GM19397 (cell line): Measurements from ENCODE around the gene CDCA3.

Source experiments
- ATAC-seq: cut with Tn5 transposase; IDR thresholded peaks from one replicate; pipeline ENCODE4 v1.9.1; 2021; ENCODE audit warnings: mild to moderate bottlenecking, moderate library complexity; ENCODE audit not compliant: unreplicated experiment

Gene CDCA3

DNA sequence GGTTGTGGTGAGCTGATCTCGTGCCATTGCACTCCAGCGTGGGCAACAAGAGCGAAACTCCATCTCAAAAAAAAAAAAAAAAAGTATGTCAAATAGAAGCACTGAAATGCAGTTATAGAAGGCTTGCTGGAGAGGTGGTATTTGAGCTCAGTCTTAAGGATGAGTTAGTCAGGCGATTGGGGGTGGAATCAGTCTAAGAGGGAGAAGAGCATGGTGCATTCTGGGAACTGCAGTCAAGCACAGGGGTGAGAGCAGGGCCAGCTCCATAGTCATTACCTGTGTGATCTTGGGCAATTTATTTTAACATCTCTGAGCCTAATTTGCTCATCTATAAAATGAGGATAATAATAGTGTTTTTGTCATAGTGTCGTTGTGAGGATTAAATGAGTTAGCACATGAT lies 16.2 kb downstream of the CDCA3 start:
- no peak for ATAC-seq

DNA sequence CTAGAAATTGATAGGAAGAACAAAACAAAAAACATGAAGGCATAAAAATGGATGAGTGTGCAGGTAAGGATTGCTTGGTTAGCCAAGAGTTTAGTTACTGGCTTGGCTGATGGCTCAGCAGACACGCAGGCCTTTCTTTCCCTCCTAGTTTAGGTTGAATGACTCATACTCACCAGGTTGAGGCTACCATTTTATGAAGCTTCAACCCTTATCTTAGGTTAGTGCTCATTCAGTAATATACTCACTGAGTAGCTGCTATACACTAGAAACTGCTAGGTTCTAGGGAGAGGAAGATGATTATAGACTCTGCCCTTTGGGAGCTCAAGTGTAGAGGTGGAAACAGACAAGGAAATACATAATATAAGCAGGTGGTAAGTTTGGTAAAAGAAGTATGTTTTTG lies 16.8 kb downstream of the CDCA3 start:
- no peak for ATAC-seq

- no peak for ATAC-seq
Measured at GRCh38 chr12:6833189-6833890, 17.7 kb downstream of the CDCA3 start.

- no peak for ATAC-seq
Measured at GRCh38 chr12:6832125-6832524, 19.0 kb downstream of the CDCA3 start.

GRCh38 chr12:6831450-6831995 lies 19.6 kb downstream of the CDCA3 start:
- no peak for ATAC-seq

DNA sequence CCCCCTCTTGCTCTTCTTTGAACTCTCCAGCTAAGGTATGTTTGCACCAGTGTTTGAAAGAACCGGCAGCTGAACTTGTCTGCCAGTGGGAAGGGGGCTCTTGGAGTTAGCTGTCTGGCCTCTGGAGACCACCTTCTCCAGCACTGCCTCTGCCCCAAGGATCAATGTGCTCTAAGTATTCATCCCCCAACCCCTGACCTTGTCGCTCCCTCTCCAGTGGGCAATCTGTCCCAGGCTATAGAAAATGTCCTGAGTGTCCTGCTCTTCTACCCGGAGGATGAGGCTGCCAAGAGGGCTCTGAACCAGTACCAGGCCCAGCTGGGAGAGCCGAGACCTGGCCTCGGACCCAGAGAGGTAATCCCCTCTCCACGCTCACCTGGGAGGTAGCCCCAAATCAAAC lies 20.1 kb downstream of the CDCA3 start:
- ATAC-seq: no peak

DNA sequence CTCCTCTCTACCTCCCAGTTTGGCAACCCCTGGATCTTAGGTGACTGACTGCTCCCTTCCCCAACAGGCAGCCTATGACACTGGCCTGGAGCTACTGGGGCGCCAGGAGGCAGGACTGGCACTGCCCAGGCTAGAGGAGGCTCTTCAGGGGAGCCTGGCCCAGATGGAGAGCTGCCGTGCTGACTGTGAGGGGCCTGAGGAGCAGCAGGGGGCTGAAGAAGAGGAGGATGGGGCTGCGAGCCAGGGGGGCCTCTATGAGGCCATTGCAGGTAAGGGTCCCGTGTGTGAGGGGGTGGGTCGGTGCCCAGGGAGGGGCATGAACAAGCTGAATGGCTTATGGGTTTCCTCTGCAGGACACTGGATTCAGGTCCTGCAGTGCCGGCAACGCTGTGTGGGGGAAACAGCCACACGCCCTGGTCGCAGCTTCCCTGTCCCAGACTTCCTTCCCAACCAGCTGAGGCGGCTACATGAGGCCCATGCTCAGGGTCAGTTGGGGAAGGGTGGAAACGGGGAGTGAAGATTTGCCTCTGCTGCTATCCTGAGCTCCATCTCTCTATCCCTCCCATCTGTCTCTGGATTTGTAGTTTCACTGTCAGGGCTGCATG lies 20.7 kb downstream of the CDCA3 start:
- no peak for ATAC-seq

DNA sequence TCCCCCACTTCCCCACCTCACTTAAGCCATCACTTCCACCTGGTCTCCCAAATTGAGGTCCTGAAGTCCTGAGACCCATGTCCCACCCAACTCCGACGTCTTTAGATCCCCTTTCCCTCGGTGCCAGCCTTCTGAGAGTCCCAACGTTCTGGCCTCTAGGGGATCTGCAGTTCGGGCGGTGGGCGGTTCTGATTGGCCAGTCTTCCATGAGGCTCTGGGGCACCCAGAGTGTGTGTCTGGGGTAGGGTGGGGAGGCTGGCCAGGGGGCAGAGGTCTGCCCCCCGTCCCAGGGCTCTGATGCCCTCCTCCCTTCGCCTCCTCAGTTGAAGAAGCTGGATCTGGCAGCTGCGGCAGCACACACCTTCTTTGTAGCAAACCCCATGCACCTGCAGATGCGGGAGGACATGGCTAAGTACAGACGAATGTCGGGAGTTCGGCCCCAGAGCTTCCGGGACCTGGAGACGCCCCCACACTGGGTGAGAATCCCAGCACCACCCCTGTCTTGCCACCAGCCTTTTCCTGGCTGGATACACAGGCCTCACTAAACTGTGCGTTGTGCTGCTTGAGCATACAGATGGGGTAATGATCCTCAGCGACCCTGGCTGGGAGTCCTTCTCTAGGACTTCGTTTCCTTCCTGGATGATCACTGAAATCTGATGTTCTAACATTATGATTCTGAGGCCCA lies 21.4 kb downstream of the CDCA3 start:
- ATAC-seq: no peak

GRCh38 chr12:6828781-6829535 lies 22.1 kb downstream of the CDCA3 start:
- ATAC-seq: no peak

GRCh38 chr12:6827982-6828780 lies 22.9 kb downstream of the CDCA3 start, which contains the start of gene P3H3:
P3H3 (plus strand) TSS chr12:6828407; CDS start chr12:6828441, 34 bp downstream.
- no peak for ATAC-seq

- no peak for ATAC-seq
Measured at GRCh38 chr12:6827437-6827911, 23.6 kb downstream of the CDCA3 start.

GRCh38 chr12:6826734-6827436 lies 24.2 kb downstream of the CDCA3 start:
- no peak for ATAC-seq

DNA sequence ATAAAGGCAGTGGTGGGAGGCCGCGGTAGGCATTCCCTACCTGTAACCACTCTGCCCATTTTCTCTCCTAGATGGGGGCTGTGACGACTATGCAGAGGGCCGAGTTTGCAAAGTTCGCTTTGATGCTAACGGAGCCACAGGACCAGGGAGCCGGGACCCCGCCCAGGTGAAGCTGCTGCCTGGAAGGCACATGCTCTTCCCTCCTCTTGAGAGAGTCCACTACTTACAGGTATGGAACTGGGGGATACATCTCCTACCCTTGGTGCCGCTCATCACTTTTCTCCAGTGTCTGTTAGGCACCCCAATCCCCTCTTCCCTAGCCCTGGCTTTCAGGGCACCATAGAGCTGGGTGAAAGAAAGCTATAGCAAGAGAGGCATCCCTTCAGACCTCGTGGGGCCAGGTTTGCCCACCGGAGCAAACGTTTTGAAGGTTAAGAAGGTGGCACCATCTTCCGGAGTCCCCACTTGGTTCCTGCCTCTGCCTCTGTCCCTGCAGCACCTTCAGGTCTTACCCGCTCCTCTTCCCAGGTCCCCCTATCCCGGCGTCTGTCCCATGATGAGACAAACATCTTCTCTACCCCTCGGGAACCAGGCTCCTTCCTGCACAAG lies 24.9 kb downstream of the CDCA3 start:
- ATAC-seq: no peak

GRCh38 chr12:6825398-6826124 lies 25.5 kb downstream of the CDCA3 start:
- ATAC-seq: no peak

DNA sequence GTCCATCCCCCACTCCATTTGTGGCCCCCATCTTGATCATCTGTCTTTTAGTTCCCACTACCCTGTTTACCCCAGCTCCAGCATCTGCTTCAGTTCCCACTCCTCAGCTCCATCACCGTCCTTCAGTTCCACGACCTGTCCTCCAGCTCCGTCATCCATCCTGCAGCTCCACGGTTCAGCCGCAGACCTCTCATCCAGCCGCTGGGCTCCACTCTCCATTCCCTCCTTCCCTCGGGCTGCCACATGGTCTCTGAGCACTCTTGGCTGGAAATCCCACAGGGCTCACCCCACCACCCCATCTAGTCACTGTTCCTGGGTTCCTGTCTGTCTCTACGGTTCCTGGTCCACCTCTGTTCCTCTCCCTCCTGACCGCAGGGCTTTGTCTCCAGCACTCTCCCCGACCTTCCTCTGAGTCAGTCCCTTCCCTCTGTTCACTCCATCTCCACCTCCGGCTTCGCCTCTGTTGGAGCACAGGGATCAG lies 26.1 kb downstream of the CDCA3 start:
- no peak for ATAC-seq

DNA sequence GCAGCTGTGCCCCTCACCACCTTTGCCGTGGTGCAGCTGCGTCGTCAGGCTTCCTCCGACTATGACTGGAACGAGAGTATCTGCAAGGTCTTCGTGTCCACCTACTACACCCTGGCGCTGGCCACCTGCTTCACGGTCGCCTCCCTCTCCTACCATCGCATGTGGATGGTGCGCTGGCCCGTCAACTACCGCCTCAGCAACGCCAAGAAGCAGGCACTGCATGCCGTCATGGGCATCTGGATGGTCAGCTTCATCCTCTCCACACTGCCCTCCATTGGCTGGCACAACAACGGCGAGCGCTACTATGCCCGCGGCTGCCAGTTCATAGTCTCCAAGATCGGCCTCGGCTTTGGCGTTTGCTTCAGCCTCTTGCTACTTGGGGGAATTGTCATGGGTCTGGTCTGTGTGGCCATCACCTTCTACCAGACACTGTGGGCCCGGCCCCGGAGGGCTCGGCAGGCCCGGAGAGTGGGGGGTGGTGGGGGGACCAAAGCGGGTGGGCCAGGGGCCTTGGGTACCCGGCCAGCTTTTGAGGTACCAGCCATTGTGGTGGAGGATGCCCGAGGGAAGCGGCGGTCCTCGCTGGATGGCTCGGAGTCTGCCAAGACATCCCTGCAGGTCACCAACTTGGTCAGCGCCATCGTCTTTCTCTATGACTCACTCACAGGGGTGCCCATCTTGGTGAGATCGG lies 26.9 kb downstream of the CDCA3 start:
- no peak for ATAC-seq

- no peak for ATAC-seq
Measured at GRCh38 chr12:6823182-6824084, 27.7 kb downstream of the CDCA3 start.
